HCEC 1CT (cell line): ENCODE data around the gene FZD4.

Source experiments
- DNase-seq: peaks from one replicate; pipeline ENCODE4 v3.0.0-alpha.2; 2017

Gene FZD4

GRCh38 chr11:86904001-86904400 lies 51.2 kb downstream of the FZD4 start:
- no peak for DNase-seq

GRCh38 chr11:86902345-86902744 lies 52.9 kb downstream of the FZD4 start:
- DNase-seq: no peak

- no peak for DNase-seq
These were observed 53.6 kb downstream of the FZD4 start for GRCh38 chr11:86901599-86901998.

- DNase-seq: no peak
These were observed 55.0 kb downstream of the FZD4 start for GRCh38 chr11:86900162-86900561.

- no peak for DNase-seq
These were observed 56.5 kb downstream of the FZD4 start for GRCh38 chr11:86898689-86899088.

- DNase-seq: peak; percentile 55
These were observed 58.8 kb downstream of the FZD4 start for GRCh38 chr11:86896441-86896841.
